AML-193 (cell line): ENCODE results near the gene SPRR1A.
"Not testable (repeated sequence)": the region's sequence is repeated elsewhere in the genome, so short reads cannot be mapped to it uniquely, and the experiment has no call there.

Experiments used
- DNase-seq, 2 experiments: peaks; one replicate each; lab custom pipeline; 2025; lab: John Stamatoyannopoulos, UW

SPRR1A gene

DNA sequence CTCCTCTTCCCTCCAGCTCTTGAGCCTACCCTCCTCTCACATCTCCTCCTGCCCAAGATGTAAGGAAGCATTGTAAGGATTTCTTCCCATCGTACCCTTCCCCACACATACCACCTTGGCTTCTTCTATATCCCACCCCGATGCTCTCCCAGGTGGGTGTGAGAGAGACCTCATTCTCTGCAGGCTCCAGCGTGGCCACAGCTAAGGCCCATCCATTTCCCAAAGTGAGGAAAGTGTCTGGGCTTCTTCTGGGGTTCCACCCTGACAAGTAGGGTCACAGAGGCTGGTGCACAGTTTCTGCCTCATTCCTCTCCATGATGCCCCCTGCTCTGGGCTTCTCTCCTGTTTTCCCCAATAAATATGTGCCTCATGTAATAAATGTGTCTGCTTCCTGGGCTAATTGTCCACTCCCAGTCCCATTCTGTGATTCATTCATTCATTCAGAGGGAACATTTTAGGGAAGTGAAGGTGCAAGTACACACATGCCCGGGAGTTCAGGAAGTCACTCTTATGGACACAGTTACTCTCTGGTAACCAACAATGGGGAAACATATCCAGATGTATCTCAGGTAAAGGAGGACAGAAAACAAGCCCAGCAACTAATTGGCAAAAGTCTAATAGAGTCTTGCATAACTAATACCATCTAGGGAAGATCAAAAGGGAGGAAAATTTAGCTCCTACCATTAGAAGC, 11.5 kb upstream of the SPRR1A start:
- no peak for DNase-seq

DNA sequence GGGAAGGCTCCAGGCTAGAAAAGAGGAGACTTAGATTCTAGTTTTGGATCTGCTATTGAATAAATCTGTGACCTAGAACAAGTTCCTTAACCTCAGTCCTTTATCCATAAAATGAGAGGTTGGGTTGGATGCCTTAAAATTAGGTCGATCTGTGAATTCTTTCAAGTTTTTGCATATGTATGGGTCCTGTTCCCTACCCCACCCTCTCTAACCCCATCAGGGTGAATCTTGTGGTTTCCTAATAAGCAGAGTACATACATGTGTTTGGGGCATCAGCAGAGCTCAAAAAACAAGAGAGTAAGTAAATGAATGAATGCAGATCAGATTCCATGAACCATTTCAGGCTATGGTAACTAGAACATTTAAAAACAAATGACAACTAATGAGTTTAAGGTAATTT, 7.2 kb upstream of the SPRR1A start:
- no peak for DNase-seq

DNA sequence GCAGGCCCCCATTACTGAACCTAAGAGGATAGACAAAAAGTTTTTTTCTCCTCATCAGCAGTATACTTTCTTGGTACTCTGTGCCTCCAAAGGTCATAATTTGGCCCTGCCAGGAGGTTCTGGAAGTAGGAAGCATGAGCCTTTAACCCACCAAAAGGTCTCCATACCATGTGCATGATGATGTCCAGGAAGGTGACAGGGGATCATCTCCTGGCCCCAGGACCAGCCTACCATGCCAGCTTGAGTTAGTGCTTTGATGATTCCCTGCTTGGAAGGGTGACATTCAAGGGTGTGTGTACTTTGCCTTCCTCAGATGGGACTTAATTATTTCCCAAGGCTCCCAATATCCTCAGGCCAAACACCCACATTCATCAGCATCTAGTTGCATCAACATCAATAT, 6.3 kb upstream of the SPRR1A start:
- no peak for DNase-seq

DNA sequence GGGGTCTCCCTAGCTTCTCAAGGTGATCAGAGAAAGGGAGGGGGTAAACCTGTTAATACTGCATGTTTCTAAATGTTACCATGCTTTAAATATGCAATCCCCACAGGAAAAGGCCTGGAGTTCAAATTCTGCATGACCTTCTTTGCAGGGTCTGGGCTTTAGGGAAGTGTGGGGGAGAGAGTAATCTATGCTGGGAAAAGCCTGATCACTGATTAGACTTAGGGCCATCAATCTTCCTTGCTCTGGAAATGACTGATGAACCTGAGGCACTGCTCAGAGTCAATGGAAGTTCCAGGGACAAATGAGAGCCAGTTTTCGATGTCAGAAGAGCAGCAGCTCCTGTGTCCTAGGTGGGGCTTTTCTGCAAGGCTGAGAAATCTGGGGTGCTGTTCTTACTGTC, 3.2 kb upstream of the SPRR1A start:
- no peak for DNase-seq

DNA sequence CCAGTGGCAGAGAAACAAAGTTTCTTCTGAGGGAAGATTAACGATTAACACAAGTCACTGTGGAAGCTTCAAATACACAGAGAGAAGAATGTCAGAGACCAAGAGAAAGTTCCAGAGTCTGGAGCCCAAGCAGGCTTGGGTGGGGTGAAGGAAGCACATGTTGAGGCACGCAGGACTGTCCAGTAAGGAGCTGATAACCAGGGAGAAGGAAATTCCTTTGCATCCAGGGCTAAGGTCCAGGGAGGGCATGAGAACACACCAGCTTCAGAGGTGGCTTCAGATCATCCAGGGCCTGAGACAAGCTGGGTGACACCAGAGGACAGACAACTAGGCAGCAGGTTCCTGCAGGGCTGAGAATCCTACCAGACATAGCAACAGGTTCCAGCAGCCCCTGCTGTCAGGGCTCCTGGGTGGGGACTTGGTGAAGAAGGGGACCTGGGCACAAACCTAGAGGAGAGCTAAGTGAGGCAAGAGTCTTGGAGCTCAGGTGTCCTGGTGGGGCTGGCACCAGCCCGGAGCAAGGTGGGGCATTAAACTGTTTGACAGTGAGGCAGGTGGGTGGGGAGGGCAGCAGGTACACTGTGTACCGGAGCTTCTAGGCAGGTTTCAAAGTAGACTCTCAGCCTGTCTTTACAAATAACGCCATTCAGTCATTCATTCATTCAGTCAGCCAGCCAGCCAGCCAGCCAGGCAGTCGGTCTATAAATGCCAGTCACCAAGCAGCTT, 2.6 kb upstream of the SPRR1A start:
- DNase-seq, result no peak

DNA sequence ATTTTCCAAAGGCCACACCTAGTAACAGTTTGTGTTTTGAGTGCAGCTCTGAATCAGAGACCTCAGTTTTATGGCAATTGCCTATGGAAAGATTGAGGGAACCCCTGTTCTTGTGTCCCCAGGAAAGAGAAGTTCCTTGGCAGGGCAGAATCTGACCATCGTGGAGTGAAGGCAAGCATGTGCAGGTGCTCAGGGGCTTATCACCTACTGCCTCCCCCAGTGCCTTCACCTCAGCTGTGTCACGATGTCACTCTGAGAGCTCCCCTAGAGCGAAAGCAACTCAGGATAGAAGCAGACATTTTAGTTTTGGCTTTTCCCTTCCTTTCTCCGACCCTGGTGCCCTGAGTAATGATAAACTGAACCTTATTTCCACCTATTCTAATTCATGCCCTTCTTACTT, 1.8 kb upstream of the SPRR1A start:
- DNase-seq, result no peak

DNA sequence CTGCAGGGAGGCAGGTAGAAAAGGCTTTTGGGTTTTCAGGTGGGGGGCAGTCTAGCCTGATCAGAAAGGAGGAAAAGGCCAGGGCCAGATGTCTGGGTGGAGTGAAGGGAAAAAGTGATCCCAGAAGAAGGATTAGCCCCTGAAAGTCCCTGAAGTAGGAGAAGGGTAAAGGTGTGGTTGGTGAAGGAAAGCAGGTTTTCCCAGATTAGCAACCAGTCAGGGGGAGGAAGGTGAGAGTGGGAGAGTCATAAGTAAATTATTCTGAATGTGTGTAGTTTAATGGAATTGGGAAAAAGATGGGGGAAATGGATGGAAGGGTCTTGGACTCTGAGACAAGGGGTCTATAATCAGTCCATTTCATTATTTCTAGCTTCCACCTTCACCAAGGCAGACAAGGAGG, 647 bp upstream of the SPRR1A start:
- no peak for DNase-seq

DNA sequence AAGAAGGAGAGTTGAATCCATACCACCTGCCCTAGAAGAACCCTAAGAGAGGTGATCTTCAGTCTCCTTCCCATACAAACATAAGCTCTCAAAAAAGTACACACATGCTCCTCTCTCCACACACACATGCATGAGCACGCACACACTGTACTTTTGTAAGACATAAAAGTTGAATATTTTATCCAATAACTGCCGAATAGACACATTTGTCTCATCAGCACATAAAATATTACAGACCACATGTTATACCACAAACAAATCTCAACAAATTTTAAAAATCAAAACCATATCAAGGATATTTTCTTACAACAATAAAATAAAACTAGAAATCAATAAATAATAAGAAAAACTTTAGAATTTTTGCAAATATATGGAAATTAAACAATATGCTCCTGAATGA, 2.7 kb downstream of the SPRR1A start:
- no peak for DNase-seq

DNA sequence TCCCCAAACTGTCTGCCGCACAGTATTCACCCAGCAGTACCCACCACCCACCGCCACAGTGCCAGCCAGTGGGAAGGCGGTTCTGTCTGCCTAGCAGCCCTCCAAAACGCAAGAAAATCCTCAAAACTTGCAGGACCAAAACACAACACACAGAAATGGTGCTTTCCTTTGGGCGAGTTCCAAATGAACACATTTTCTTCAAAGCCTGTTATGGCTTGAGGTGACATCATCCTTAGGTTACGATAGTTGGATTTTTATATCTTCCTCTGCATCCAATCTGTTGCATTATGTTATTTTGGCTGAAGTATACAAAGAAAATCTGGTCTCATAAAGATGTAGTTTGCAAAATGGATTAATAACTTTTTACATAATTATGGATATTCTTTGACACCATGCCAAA, 9.3 kb downstream of the SPRR1A start:
- no peak for DNase-seq

DNA sequence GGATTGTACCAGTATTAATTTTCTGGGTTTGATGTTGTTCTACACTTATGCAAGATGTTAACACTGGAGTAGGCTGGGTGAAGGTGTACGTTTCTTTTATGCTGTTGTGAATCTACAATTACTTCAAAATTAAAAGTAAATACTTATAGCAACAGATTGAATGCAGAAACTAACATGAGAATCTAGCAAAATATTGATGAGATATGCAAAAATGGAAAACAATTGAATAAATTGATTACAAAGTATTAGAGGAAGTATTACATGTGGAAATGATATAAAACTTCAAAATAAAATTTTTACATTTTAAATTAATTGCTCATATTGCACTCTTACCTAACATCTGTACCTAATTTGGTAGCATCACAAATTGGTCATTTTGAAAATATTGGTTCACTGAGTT, 12.0 kb downstream of the SPRR1A start:
- DNase-seq, result no peak

DNA sequence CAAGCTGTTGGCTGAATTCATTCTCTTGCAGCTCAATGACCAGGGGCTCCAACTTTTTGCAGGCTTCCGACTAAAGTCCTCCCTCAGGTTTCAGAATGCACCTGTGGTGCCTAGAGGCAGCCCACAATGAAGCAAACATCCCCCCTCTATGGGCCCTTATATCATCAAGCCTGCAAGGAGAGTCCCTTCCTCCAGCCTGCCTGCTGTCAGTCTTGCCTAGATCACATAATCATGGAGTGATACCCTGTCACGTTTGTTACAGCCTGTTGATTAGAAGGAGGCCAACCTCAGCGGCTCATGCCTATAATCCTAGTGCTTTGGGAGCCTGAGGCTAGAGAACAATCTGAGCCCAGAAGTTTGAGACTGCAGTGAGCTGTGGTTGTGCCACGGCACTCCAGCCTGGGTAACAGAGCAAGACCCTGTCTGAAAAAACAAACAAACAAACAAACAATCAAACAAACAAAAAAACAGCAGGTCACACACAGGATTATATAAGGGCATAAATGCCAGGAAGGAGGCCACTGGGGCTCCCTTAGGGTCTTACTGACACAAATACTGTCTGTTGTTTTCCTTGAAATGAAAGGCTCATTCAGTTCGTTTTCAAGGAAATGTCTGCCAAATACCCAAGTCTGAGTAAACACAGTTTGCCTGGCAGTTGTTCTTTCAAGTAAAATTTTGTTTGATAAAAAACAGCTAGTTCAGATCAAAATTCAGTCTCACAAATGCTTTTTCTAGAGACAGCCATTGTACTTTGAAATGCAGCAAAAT, 12.9 kb downstream of the SPRR1A start:
- no peak for DNase-seq

DNA sequence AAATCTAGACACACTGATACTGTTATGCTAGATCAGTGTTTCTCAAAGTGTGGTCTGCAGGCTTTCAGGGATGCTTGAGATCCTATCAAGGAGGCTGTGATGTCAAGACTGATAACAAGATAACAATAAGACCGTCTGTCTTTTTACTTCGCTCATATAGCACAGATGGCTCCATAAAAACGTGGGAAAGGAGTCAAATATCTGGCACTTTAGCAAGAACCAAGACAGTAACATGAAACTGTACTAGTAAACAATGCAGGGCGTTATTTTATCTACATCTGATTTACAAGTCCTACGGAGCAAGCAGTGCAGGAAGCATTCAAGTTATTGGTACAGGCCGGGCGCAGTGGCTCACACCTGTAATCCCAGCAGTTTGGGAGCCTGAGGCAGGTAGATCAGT, 14.0 kb downstream of the SPRR1A start:
- DNase-seq, result no peak

DNA sequence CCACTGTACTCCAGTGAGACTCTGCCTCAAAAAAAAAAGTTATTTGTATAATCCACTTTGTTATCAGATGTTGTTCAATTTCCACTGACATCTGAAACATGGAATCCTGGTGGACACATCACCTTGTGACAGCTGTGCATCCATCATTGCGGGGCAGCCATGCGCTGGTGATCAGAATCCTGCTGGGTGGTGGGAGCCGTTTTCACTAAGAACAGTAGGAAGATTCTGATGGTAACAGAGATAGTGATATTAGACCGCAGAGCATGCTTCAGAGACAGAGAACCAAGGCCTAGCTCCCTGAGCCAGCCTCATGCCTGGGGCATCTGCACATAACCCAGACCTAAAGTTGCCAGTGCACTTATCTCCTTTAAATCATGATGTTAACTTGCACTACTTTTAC, 14.6 kb downstream of the SPRR1A start:
- no peak for DNase-seq

DNA sequence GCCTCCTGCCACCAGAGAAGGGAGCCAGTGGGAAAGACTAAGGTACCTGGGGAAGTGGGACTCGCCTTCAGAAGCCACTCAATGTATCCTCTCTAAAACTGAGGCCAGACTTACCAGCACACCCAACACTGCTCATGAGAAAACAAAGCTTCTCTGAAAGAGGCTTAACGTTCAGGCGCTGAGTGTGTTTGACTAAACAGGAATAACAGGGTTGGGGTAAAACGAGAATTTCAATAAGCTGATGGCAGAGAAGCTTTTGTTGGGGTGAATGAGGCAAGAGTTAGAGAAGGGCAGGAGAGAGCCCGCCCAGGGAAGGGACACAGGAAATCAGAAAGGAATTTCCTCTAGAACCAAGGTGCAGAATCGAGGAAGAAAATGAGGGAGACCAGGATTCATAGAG, 15.9 kb downstream of the SPRR1A start:
- no peak for DNase-seq

DNA sequence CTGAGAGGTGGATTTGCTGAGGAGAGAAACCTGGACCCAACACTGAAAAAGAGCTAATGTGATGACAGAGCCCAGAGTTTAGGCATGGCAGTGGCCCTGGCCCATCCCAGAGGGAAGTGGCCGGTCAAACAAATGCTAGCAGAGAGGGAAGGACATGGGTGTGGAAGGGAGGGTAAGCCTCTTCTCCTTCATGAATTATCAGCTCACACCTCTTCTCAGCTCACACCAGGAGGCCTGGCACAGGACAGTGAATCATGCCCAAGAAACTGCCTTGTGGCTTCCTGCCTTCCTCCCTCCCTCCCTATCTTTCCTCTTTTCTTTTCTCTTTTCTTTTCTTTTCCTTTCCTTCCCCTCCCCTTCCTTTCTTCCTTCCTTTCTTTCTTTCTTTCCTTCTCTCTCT, 16.4 kb downstream of the SPRR1A start:
- DNase-seq, result no peak

DNA sequence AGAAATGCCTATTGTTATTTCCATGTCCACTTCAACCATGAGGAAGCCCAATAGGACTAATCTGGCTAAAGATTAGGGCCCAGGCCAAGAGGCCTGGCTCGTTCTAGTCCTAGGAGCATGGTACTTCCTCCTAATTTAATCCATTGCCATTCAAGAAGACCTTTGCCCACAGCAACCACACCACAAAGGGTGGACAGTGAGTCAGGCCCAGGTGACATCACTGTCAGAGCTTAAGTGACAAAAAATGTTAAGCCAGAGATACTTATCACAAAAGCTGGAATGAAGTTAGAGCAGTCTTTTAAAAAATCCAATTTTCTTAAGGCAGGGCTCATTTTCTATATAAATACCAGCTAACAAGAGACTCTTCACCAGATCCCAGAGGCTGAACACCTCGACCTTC, 17.5 kb downstream of the SPRR1A start, which contains the start of gene SPRR3:
TSS of gene SPRR3 (plus strand) at position 368 of the 400 bp plus-strand sequence. CDS start 1,272 bp downstream, outside the sequence.
- no peak for DNase-seq

DNA sequence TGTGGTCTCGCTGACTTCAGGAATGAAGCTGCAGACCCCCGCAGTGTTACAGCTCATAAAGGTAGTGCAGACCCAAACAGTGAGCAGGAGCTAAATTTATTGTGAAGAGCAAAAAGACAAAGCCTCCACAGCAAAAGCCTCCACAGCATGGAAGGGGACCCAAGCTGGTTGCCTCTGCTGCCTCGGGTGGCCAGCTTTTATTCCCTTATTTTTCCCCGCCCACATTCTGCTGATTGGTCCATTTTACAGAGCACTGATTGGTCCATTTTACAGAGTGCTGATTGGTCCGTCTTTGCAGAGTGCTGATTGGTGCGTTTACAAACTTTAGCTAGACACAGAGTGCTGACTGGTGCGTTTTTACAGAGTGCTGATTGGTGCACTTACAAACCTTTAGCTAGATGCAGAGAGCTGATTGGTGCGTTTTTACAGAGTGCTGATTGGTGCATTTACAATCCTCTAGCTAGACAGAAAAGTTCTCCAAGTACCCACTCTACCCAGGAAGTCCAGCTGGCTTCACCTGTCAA, 27.4 kb downstream of the SPRR1A start:
- DNase-seq, result not testable (repeated sequence)

DNA sequence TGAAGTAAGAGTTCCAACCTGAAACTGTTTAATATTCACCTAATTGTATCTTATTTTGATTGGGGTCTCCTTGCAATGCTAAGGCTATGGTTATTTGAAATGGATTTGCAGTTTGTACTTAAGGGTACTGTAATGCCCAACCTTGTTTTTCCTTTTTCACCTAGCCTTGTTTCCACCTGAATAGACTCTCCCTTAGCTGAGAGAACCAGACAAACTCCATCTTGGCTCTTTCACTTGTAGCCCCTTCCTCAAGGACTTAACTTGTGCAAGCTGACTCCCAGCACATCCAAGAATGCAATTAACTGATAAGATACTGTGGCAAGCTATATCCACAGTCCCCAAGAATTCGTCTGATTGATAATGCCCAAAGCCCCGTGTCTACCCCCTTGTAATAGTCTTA, 37.9 kb downstream of the SPRR1A start:
- DNase-seq, result not testable (repeated sequence)

DNA sequence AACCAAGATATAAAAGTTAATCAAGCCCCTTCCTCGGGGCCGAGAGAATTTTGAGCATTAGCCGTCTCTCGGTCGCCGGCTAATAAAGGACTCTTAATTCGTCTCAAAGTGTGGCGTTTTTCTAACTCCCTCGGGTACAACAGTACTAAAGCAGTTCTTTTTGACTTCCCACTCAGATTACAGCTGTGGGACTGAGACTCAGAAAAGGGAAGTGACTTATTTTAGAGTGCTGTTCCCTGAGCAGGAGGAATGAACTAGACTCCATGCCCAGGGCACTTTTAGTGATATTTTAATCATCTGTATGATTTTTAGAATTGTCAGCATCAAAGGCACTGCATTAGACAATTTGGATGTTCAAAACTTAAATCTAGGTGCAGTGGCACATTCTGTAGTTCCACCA, 38.5 kb downstream of the SPRR1A start:
- DNase-seq, result not testable (repeated sequence)

DNA sequence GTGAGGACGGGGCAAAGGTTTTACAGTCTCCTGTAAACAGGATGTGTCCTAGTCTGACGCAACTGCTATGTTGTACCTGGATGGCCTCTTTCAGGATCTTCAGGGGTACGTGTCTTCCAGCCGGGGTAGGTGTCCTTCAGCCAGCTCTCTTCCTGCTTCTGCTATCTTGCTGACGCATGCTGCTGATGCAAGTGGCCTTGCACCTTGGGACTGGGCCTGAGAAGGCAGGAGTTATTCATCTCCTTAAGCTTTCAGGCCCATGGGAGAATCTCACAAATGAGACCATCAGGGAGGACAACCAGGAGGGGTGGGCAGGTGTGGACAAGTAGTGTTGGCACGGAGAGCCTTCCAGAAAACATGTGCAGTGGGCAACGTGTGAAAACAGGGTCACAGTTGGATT, 39.2 kb downstream of the SPRR1A start:
- DNase-seq, result no peak

DNA sequence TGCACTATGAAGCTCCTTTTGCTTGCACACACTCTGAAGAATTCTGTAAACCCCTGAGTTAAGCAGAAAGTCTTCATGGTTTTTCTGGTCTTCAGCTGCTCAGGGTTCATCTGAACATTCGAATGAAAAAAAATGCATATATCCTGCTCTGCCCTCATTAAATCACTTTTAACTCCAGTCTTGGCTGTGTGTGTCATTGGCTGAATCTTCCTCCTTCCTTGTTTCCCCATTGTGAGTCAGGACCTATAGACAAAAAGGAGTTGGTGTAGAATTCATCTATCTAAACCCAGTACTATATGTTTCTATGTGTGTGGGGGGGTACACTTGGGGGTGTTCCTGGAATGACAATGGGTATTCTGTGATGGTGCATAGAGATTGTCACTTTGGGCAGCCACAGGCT, 40.5 kb downstream of the SPRR1A start:
- DNase-seq, result no peak

DNA sequence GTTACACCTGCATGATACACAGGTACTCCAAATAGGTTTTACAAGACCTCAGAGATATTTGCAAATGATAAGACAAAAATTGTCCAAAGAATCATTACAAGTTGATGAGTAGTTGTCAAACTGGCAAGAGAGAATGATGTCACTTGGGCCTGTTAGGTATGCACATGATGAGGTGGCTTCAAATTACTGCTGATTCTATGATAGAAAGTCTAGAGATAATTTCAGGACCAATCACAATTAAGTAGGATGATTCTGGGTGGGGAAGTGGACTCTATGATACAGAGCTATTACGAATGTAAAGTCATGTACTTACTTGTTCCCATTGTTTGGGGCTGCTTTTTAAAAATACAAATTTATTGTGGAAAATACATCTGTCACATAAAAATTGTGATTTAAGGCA, 41.9 kb downstream of the SPRR1A start:
- no peak for DNase-seq

DNA sequence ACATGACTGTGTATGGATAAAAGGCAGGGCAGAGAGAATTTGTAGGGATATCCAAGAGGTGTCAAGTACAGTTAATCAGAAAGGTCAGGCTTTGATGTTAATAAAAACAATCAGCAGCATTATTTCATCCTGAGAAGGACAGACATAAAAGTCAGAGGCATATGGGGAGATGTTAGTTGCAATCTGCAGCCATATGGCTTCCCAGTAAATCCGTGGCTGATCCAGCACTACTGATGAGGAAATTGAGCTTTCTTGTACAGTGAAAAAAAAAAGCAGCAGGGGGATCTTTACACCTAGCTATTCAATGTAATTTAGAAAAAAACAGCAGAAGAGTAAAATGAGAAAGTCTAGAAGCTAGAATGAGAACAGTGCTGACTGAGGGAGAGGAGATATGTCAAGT, 44.9 kb downstream of the SPRR1A start:
- no peak for DNase-seq
